ENCODE data around the gene PTGIR.

PTGIR gene

DNA sequence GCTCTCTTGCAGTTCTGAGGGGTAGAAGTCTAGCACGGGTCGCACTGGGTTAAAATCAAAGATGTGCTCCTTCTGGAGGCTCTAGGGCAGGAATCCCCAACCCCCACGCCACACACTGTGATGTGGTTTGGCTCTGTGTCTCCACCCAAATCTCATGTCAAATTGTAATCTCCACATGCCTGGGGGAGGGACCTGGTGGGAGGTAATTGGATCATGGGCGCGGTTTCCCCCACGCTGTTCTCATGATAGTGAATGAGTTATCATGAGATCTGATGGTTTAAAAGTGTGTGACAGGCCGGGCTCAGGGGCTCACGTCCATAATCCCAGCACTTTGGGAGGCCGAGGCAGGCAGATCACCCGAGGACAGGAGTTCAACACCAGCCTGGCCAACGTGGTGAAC lies 50.4 kb downstream of the PTGIR start:
- H3F3A ChIP-seq (ENCODE audit: low read depth): no peaks in the 10 kb centered on the region
- H2AFZ ChIP-seq (ENCODE audit: low read length): no peak overlapping the region
- TF ChIP-seq, protein P1, sequence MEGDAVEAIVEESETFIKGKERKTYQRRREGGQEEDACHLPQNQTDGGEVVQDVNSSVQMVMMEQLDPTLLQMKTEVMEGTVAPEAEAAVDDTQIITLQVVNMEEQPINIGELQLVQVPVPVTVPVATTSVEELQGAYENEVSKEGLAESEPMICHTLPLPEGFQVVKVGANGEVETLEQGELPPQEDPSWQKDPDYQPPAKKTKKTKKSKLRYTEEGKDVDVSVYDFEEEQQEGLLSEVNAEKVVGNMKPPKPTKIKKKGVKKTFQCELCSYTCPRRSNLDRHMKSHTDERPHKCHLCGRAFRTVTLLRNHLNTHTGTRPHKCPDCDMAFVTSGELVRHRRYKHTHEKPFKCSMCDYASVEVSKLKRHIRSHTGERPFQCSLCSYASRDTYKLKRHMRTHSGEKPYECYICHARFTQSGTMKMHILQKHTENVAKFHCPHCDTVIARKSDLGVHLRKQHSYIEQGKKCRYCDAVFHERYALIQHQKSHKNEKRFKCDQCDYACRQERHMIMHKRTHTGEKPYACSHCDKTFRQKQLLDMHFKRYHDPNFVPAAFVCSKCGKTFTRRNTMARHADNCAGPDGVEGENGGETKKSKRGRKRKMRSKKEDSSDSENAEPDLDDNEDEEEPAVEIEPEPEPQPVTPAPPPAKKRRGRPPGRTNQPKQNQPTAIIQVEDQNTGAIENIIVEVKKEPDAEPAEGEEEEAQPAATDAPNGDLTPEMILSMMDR (conservative IDR thresholded peaks at IDR 0.05; ENCODE audit: low read length): no peak
- no peak for TF ChIP-seq EZH2phosphoT487 (IDR thresholded peaks at IDR 0.05; ENCODE audit: borderline replicate concordance)
- H3K4me1 ChIP-seq (ENCODE audit: insufficient read depth, low read length, poor library complexity, severe bottlenecking): peaks cover 7% of the 10 kb centered on the region
- no peaks in the 10 kb centered on the region for H3K9me3 ChIP-seq (ENCODE audit: insufficient read depth, low read depth, low read length)
- no peaks in the 10 kb centered on the region for H3K27me3 ChIP-seq (ENCODE audit: insufficient read depth, low read length, poor library complexity, severe bottlenecking)
- no peaks in the 10 kb centered on the region for H3K9me2 ChIP-seq (replicated peaks; ENCODE audit: low read depth, low read length)
- H3K79me2 ChIP-seq (ENCODE audit: insufficient read depth, low read length): no peaks in the 10 kb centered on the region
- H3K9ac ChIP-seq (ENCODE audit: low read depth, low read length, poor library complexity, severe bottlenecking): no peak overlapping the region
- no peaks in the 10 kb centered on the region for H4K20me1 ChIP-seq (ENCODE audit: insufficient read depth, low read length, poor library complexity, severe bottlenecking)
- H3K4me3 ChIP-seq (ENCODE audit: low read length, poor library complexity, severe bottlenecking): no peak overlapping the region
- no peak overlapping the region for H3K4me2 ChIP-seq (ENCODE audit: low read depth, low read length, poor library complexity, severe bottlenecking)
- H3K36me3 ChIP-seq (ENCODE audit: insufficient read depth, low read length): no peaks in the 10 kb centered on the region

DNA sequence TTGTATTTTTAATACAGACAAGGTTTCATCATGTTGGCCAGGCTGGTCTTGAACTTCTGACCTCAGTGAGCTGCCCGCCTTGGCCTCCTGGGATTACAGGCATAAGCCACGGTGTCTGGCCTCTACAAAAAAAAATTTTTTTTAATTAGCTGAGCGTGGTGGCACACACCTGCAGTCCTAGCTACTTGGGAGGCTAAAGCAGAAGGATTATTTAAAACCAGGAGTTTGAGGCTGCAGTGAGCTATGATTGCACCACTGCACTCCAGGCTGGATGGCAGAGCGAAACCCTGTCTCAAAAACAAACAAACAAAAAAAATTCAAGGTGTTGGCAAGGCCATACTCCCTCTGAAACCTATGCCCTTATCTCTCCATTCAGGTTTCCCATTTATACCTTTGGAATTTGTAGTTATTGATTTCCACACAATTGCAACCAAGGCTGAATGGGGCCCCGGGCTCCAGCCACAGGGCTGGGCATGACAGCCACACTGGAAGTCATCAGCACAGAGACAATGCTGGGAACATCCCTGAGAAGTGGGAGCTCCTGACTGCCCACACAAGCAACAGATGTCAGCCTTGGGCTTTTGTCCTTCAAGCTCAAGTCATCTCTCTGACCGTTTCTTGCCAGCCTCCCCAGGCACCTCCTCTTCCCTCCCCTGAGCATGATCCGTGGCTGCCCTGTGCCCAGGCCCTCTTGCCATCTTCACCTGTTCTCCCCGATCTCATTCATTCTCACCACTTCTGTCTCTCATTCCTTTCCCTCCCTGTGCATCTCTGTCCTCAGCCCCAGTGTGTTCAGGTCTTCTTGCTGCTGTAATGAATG lies 51.0 kb downstream of the PTGIR start:
- no peaks in the 10 kb centered on the region for H3K9me2 ChIP-seq (replicated peaks; ENCODE audit: low read depth, low read length)
- H3K36me3 ChIP-seq (ENCODE audit: insufficient read depth, low read length): no peaks in the 10 kb centered on the region
- H3K4me1 ChIP-seq (ENCODE audit: insufficient read depth, low read length, poor library complexity, severe bottlenecking): peaks cover 7% of the 10 kb centered on the region
- no peak overlapping the region for H3K9ac ChIP-seq (ENCODE audit: low read depth, low read length, poor library complexity, severe bottlenecking)
- no peak overlapping the region for H3K4me2 ChIP-seq (ENCODE audit: low read depth, low read length, poor library complexity, severe bottlenecking)
- H3K79me2 ChIP-seq (ENCODE audit: insufficient read depth, low read length): no peaks in the 10 kb centered on the region
- no peak overlapping the region for H2AFZ ChIP-seq (ENCODE audit: low read length)
- H4K20me1 ChIP-seq (ENCODE audit: insufficient read depth, low read length, poor library complexity, severe bottlenecking): no peaks in the 10 kb centered on the region
- no peaks in the 10 kb centered on the region for H3F3A ChIP-seq (ENCODE audit: low read depth)
- no peaks in the 10 kb centered on the region for H3K27me3 ChIP-seq (ENCODE audit: insufficient read depth, low read length, poor library complexity, severe bottlenecking)
- TF ChIP-seq, protein P1 (conservative IDR thresholded peaks at IDR 0.05; ENCODE audit: low read length): no peak
- TF ChIP-seq EZH2phosphoT487 (IDR thresholded peaks at IDR 0.05; ENCODE audit: borderline replicate concordance): no peak
- no peaks in the 10 kb centered on the region for H3K9me3 ChIP-seq (ENCODE audit: insufficient read depth, low read depth, low read length)
- H3K4me3 ChIP-seq (ENCODE audit: low read length, poor library complexity, severe bottlenecking): no peak overlapping the region

DNA sequence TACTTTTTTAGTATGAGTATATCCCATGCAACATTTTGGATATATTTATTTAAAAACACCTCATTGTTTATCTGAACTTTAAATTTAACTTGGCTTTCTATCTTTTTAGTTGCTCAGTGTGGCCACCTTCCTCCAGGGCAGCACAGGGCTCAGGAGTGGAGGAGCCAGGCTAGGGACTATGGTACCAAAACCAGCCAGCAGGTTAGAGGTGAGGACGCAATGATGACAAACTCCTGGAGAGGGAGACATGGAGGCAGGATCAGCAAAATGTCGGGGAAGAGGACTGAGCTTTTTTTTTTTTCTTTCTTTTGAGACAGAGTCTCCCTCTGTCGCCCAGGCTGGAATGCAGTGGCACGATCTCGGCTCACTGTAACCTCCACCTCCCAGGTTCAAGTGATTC lies 53.4 kb downstream of the PTGIR start:
- Histone ChIP-seq H3K27me3 (ENCODE audit: insufficient read depth, low read length, poor library complexity, severe bottlenecking) (no peaks in the 10 kb centered on the region), H2AFZ (ENCODE audit: low read length) (no peak overlapping the region), H3K79me2 (ENCODE audit: insufficient read depth, low read length) (no peaks in the 10 kb centered on the region), H3K9me3 (ENCODE audit: insufficient read depth, low read depth, low read length) (no peaks in the 10 kb centered on the region), H3F3A (ENCODE audit: low read depth) (no peaks in the 10 kb centered on the region), H3K4me1 (ENCODE audit: insufficient read depth, low read length, poor library complexity, severe bottlenecking) (peaks cover 7% of the 10 kb centered on the region), H3K4me2 (ENCODE audit: low read depth, low read length, poor library complexity, severe bottlenecking) (no peak overlapping the region), H3K36me3 (ENCODE audit: insufficient read depth, low read length) (no peaks in the 10 kb centered on the region), H3K9me2 (replicated peaks; ENCODE audit: low read depth, low read length) (no peaks in the 10 kb centered on the region), H3K9ac (ENCODE audit: low read depth, low read length, poor library complexity, severe bottlenecking) (no peak overlapping the region), H4K20me1 (ENCODE audit: insufficient read depth, low read length, poor library complexity, severe bottlenecking) (no peaks in the 10 kb centered on the region), H3K4me3 (ENCODE audit: low read length, poor library complexity, severe bottlenecking) (no peak overlapping the region)
- TF ChIP-seq, protein P1 (conservative IDR thresholded peaks at IDR 0.05; ENCODE audit: low read length): peak; percentile 43
- TF ChIP-seq EZH2phosphoT487 (IDR thresholded peaks at IDR 0.05; ENCODE audit: borderline replicate concordance): no peak
